GM23338 (cell line): ENCODE measurements around the gene LPP. TPM values are rescaled to one million over a fixed set of nuclear protein-coding genes. Genes with fewer than 3 reads are reported as not detected.
A peak's percentile ranks its signal among the peaks of the same experiment; 100 is the strongest.

ENCODE experiments used
- ATAC-seq: fragments of 200-7000 bp; cut with Tn5 transposase; 3 replicates; pipeline ENCODE4 v1.9.1; 2020
- DNase-seq: peaks from one replicate; pipeline ENCODE4 v3.0.0-alpha.2; 2015; ENCODE audit warnings: low spot score
- H2AFZ ChIP-seq: fragments of 200-600 bp; sonication (generic); 2 replicates; pipeline ENCODE4 v1.8.0; 2016; ENCODE audit warnings: antibody characterized with exemption, mild to moderate bottlenecking, moderate library complexity
- H3F3A ChIP-seq: fragments of 200-600 bp; sonication (generic); replicated peaks from 2 replicates; pipeline ENCODE4 v1.8.0; 2017; ENCODE audit warnings: antibody characterized with exemption, mixed run types, low read depth
- H3K27ac ChIP-seq: fragments of 200-600 bp; sonication (generic); 2 replicates; pipeline ENCODE4 v1.6.1; 2016; ENCODE audit warnings: low read depth
- H3K27me3 ChIP-seq: fragments of 200-600 bp; sonication (generic); 2 replicates; pipeline ENCODE4 v1.8.0; 2016; ENCODE audit warnings: mild to moderate bottlenecking, mixed run types, moderate library complexity; ENCODE audit not compliant: insufficient read depth
- H3K36me3 ChIP-seq: fragments of 200-600 bp; sonication (generic); 2 replicates; pipeline ENCODE4 v1.8.0; 2016; ENCODE audit warnings: mild to moderate bottlenecking; ENCODE audit not compliant: insufficient read depth
- H3K4me1 ChIP-seq: fragments of 200-600 bp; sonication (generic); 2 replicates; pipeline ENCODE4 v1.8.0; 2016; ENCODE audit warnings: mild to moderate bottlenecking, moderate library complexity; ENCODE audit not compliant: insufficient read depth
- H3K4me2 ChIP-seq: fragments of 200-600 bp; sonication (generic); 2 replicates; pipeline ENCODE4 v1.7.1; 2017; ENCODE audit warnings: mixed run types
- H3K4me3 ChIP-seq: fragments of 200-600 bp; sonication (generic); 2 replicates; pipeline ENCODE4 v1.6.1; 2016; ENCODE audit warnings: mixed run types
- H3K79me2 ChIP-seq: fragments of 200-600 bp; sonication (generic); replicated peaks from 2 replicates; pipeline ENCODE4 v1.8.0; 2017; ENCODE audit warnings: mild to moderate bottlenecking; ENCODE audit not compliant: insufficient read depth
- H3K9me2 ChIP-seq: fragments of 200-600 bp; sonication (generic); 2 replicates; pipeline ENCODE4 v1.8.0; 2017; ENCODE audit not compliant: insufficient read depth
- H4K20me1 ChIP-seq: fragments of 200-600 bp; sonication (generic); replicated peaks from 2 replicates; pipeline ENCODE4 v1.8.0; 2017; ENCODE audit warnings: mild to moderate bottlenecking; ENCODE audit not compliant: insufficient read depth
- H3K27ac Mint-ChIP-seq: 2 replicates; pipeline ENCODE4 v1.8.0; 2020; ENCODE audit warnings: inconsistent platforms, mild to moderate bottlenecking, moderate library complexity, mixed read lengths
- H3K27me3 Mint-ChIP-seq: 3 replicates; pipeline ENCODE4 v1.8.0; 2022; ENCODE audit warnings: low read depth, mild to moderate bottlenecking, moderate library complexity, mixed read lengths, inconsistent platforms; ENCODE audit not compliant: insufficient read depth, poor library complexity
- H3K36me3 Mint-ChIP-seq: 3 replicates; pipeline ENCODE4 v1.8.0; 2021; ENCODE audit warnings: low read depth, mild to moderate bottlenecking, inconsistent platforms, moderate library complexity, mixed read lengths
- H3K4me1 Mint-ChIP-seq: 3 replicates; pipeline ENCODE4 v1.8.0; 2020; ENCODE audit warnings: mild to moderate bottlenecking, inconsistent platforms, mixed read lengths
- H3K4me3 Mint-ChIP-seq: 3 replicates; pipeline ENCODE4 v1.8.0; 2021; ENCODE audit warnings: moderate library complexity, mild to moderate bottlenecking, inconsistent platforms, mixed read lengths
- H3K9me3 Mint-ChIP-seq: 3 replicates; pipeline ENCODE4 v1.8.0; 2020; ENCODE audit warnings: moderate library complexity, mild to moderate bottlenecking, inconsistent platforms, mixed read lengths
- EZH2phosphoT487 ChIP-seq: fragments of 200-600 bp; sonication (generic); IDR thresholded peaks from one replicate; pipeline ENCODE4 v1.8.1; 2018; ENCODE audit warnings: antibody characterized with exemption; ENCODE audit not compliant: unreplicated experiment
- JUNB ChIP-seq: IDR thresholded peaks from one replicate; pipeline ENCODE4 v1.6.1; 2016; ENCODE audit warnings: antibody characterized with exemption; ENCODE audit not compliant: unreplicated experiment
- NANOG ChIP-seq: IDR thresholded peaks from 2 replicates; pipeline ENCODE4 v1.6.1; 2016; ENCODE audit warnings: antibody characterized with exemption, borderline replicate concordance
- STAT1 ChIP-seq: IDR thresholded peaks from one replicate; pipeline ENCODE4 v1.6.1; 2016; ENCODE audit warnings: antibody characterized with exemption; ENCODE audit not compliant: unreplicated experiment
- ZNF114 ChIP-seq: fragments of 250-450 bp; sonication (Bioruptor Pico); IDR thresholded peaks from 2 replicates; pipeline ENCODE4 v1.5.0; 2020; ENCODE audit warnings: mild to moderate bottlenecking, moderate library complexity
- polyA plus RNA-seq: library from polyadenylated mRNA; unstranded; fragments of >200 nt; fragmentation: Nextera tagmentation; extraction: Ambion mirVana; gene quantifications from 2 replicates; pipeline ENCODE4 v1.2.1, GENCODE V29; 2016
- total RNA-seq: library from RNA; depleted of rRNA; stranded (reverse); fragments of >200 nt; shearing (Covaris generic); gene quantifications from 2 replicates; pipeline ENCODE4 v1.2.3, GENCODE V29; 2014
- TF ChIP-seq, protein P1 (sequence below), 2 experiments: fragments of 200-600 bp in 1 of 2; sonication (generic) in 1 of 2; conservative IDR thresholded peaks; 2 replicates each; pipeline versions ENCODE4 v1.5.1 to v1.6.1; 2016 to 2017; ENCODE audit warnings: antibody characterized with exemption in 2 of 2, low read depth in 2 of 2, mild to moderate bottlenecking in 2 of 2, moderate library complexity in 1 of 2
- TF ChIP-seq, protein P2 (sequence below): fragments of 250-450 bp; sonication (Bioruptor Pico); IDR thresholded peaks from 2 replicates; pipeline ENCODE4 v1.5.0; 2020; ENCODE audit warnings: mild to moderate bottlenecking, moderate library complexity

LPP gene
- total and polyA plus RNA-seq, 2 experiments from 2014 or later = 23.0 to 35.2 TPM

DNA sequence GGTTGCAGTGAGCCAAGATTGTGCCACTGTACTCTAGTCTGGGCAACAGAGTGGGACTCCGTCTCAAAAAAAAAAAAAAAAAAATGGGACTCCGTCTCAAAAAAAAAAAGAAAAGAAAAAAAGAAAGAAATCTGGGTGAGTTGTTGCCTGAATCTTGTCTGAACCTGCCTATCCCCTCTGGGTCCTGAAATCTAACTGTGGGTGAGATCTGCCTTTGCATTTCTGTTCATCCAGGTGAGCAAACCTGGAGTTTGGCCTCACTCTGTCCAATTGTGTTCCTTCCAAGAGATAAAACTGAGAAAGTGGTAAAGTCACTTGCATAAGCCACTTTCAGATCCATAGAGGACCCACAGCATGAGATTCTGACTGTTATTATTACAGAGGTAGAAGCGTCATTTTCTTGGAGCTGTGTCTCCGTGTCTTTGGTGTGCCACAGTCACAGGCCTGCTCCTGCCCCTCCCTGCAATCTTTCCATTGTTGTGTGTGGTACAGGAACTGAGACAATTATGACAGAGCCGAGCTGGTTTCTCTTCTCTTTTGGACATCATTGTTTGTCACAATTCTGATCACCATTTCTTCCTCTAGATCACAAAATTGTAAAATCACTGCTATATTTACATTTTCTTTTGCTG is 235.9 kb downstream of the LPP start:
- H3K4me3 Mint-ChIP-seq = no peak overlapping the region
- Histone ChIP-seq H3K27me3 (no peaks in the 10 kb centered on the region), H3K36me3 (no peaks in the 10 kb centered on the region), H3K27ac (no peak overlapping the region), H2AFZ (no peak overlapping the region), H3K4me1 (peaks cover 16% of the 10 kb centered on the region), H3F3A (no peaks in the 10 kb centered on the region), H3K9me2 (no peaks in the 10 kb centered on the region), H3K79me2 (no peaks in the 10 kb centered on the region), H3K4me2 (peak overlapping the region; percentile 25), H4K20me1 (no peaks in the 10 kb centered on the region), H3K4me3 (no peak overlapping the region)
- ATAC-seq (no peak), DNase-seq (no peak)
- H3K9me3 Mint-ChIP-seq = no peaks in the 10 kb centered on the region
- H3K27me3 Mint-ChIP-seq = peaks cover 2% of the 10 kb centered on the region
- H3K4me1 Mint-ChIP-seq = peaks cover 19% of the 10 kb centered on the region
- TF ChIP-seq EZH2phosphoT487 (no peak), STAT1 (no peak), JUNB (no peak), ZNF114 (no peak), NANOG (no peak)
- TF ChIP-seq, protein P1, sequence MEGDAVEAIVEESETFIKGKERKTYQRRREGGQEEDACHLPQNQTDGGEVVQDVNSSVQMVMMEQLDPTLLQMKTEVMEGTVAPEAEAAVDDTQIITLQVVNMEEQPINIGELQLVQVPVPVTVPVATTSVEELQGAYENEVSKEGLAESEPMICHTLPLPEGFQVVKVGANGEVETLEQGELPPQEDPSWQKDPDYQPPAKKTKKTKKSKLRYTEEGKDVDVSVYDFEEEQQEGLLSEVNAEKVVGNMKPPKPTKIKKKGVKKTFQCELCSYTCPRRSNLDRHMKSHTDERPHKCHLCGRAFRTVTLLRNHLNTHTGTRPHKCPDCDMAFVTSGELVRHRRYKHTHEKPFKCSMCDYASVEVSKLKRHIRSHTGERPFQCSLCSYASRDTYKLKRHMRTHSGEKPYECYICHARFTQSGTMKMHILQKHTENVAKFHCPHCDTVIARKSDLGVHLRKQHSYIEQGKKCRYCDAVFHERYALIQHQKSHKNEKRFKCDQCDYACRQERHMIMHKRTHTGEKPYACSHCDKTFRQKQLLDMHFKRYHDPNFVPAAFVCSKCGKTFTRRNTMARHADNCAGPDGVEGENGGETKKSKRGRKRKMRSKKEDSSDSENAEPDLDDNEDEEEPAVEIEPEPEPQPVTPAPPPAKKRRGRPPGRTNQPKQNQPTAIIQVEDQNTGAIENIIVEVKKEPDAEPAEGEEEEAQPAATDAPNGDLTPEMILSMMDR (conservative IDR thresholded peaks at IDR 0.05; ENCODE audit: low read depth in 2 of 2) = no peak
- TF ChIP-seq, protein P2, sequence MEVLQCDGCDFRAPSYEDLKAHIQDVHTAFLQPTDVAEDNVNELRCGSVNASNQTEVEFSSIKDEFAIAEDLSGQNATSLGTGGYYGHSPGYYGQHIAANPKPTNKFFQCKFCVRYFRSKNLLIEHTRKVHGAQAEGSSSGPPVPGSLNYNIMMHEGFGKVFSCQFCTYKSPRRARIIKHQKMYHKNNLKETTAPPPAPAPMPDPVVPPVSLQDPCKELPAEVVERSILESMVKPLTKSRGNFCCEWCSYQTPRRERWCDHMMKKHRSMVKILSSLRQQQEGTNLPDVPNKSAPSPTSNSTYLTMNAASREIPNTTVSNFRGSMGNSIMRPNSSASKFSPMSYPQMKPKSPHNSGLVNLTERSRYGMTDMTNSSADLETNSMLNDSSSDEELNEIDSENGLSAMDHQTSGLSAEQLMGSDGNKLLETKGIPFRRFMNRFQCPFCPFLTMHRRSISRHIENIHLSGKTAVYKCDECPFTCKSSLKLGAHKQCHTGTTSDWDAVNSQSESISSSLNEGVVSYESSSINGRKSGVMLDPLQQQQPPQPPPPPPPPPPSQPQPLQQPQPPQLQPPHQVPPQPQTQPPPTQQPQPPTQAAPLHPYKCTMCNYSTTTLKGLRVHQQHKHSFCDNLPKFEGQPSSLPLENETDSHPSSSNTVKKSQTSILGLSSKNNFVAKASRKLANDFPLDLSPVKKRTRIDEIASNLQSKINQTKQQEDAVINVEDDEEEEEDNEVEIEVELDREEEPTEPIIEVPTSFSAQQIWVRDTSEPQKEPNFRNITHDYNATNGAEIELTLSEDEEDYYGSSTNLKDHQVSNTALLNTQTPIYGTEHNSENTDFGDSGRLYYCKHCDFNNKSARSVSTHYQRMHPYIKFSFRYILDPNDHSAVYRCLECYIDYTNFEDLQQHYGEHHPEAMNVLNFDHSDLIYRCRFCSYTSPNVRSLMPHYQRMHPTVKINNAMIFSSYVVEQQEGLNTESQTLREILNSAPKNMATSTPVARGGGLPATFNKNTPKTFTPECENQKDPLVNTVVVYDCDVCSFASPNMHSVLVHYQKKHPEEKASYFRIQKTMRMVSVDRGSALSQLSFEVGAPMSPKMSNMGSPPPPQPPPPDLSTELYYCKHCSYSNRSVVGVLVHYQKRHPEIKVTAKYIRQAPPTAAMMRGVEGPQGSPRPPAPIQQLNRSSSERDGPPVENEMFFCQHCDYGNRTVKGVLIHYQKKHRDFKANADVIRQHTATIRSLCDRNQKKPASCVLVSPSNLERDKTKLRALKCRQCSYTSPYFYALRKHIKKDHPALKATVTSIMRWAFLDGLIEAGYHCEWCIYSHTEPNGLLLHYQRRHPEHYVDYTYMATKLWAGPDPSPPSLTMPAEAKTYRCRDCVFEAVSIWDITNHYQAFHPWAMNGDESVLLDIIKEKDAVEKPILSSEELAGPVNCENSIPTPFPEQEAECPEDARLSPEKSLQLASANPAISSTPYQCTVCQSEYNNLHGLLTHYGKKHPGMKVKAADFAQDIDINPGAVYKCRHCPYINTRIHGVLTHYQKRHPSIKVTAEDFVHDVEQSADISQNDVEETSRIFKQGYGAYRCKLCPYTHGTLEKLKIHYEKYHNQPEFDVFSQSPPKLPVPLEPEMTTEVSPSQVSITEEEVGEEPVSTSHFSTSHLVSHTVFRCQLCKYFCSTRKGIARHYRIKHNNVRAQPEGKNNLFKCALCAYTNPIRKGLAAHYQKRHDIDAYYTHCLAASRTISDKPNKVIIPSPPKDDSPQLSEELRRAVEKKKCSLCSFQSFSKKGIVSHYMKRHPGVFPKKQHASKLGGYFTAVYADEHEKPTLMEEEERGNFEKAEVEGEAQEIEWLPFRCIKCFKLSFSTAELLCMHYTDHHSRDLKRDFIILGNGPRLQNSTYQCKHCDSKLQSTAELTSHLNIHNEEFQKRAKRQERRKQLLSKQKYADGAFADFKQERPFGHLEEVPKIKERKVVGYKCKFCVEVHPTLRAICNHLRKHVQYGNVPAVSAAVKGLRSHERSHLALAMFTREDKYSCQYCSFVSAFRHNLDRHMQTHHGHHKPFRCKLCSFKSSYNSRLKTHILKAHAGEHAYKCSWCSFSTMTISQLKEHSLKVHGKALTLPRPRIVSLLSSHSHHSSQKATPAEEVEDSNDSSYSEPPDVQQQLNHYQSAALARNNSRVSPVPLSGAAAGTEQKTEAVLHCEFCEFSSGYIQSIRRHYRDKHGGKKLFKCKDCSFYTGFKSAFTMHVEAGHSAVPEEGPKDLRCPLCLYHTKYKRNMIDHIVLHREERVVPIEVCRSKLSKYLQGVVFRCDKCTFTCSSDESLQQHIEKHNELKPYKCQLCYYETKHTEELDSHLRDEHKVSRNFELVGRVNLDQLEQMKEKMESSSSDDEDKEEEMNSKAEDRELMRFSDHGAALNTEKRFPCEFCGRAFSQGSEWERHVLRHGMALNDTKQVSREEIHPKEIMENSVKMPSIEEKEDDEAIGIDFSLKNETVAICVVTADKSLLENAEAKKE (CRISPR knock-in tag) = no peak
- no peaks in the 10 kb centered on the region for H3K36me3 Mint-ChIP-seq
- no peak overlapping the region; the same call in 1 of the 2 replicates for H3K27ac Mint-ChIP-seq
